ENCODE results near the gene PASK. TPM values are rescaled to one million over a fixed set of nuclear protein-coding genes. Genes with fewer than 3 reads are reported as not detected.

PASK gene
- total and polyA plus RNA-seq, 10 donors = 8.0 to 35.6 (median 17.6) TPM

DNA sequence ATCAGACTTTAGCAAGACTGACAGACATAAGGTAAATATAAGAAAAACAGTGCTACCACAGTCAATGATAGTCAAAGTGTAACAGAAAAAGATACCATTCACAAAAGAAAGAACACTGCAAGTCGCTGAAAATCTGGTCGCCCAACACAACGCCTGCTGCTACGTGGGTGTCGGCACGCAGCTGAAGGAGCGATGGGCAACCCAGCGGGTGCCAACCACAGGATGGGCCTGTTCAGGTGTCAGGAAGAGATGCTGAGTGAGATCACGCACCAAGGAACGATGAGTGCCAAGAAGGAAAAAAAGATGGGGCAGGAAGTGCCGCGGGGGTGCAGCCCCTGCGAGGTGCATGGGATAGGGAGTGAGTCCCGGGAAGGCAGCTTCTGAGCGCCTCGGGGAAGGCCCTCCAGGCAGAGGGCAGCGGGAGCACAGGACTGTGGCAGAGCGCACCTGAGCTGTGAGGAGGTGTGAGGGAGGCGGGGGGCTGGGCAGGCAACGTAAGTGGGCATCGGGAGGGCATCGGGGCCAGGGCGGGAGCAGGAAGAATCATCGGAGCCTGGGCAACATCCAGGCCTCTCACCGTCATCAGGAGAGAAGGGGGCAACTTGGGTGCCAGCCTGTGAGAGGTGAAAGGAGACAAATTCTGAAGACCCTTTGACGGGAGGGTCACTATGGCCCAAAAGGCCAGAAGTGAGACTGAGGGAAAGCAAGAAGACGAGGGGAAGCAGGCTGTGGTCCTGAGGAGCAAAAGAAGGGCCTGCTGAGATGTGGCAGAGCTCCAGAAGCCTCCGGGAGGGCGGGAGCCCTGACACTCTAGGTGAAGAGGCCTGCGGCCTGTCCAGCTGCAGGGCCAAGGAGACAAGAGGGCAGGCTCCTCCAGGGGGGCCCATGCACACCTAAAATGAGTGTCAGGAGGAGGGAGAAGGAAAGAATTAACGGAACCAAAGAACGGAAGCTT is 32.4 kb downstream of the PASK start:
- TF ChIP-seq, protein P1, sequence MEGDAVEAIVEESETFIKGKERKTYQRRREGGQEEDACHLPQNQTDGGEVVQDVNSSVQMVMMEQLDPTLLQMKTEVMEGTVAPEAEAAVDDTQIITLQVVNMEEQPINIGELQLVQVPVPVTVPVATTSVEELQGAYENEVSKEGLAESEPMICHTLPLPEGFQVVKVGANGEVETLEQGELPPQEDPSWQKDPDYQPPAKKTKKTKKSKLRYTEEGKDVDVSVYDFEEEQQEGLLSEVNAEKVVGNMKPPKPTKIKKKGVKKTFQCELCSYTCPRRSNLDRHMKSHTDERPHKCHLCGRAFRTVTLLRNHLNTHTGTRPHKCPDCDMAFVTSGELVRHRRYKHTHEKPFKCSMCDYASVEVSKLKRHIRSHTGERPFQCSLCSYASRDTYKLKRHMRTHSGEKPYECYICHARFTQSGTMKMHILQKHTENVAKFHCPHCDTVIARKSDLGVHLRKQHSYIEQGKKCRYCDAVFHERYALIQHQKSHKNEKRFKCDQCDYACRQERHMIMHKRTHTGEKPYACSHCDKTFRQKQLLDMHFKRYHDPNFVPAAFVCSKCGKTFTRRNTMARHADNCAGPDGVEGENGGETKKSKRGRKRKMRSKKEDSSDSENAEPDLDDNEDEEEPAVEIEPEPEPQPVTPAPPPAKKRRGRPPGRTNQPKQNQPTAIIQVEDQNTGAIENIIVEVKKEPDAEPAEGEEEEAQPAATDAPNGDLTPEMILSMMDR (IDR thresholded peaks at IDR 0.05 in 8 of 11, conservative IDR thresholded peaks at IDR 0.05 in 3 of 11) = no peak
- TF ChIP-seq POLR2AphosphoS5 (IDR thresholded peaks at IDR 0.05) = no peak
- no peak for TF ChIP-seq POLR2A (IDR thresholded peaks at IDR 0.05)
- Histone ChIP-seq H3K4me1 (peaks cover 0 to 15% (median 2%) of the 10 kb centered on the region in 6 donors), H3K4me3 (no peak overlapping the region), H3K27ac (no peak overlapping the region), H3K27me3 (replicated peaks in 1 of 7) (no peaks in the 10 kb centered on the region), H3K36me3 (peaks cover 0 to 37% (median 8%) of the 10 kb centered on the region in 6 donors), H3K9me3 (peaks cover 0 to 5% (median 0%) of the 10 kb centered on the region in 8 donors)
- WGBS, 5 donors = 89 to 97% (median 95%) methylated on average over 32 of the region's 32 CpGs
- intact Hi-C loops (cut with DNase I; ENCODE audit: low total_unique reads) = no loop called here
- DNase-seq = no peak

- peaks cover 0 to 30% (median 11%) of the 10 kb centered on the region in 6 donors for H3K4me1 ChIP-seq
- intact Hi-C loops (cut with DNase I; ENCODE audit: low total_unique reads) = no loop called here
- no peak overlapping the region for H3K27ac ChIP-seq
- no peak overlapping the region for H3K4me3 ChIP-seq
- DNase-seq = no peak
- 74 to 97% (median 89%) methylated on average over 8 of the region's 8 CpGs for WGBS, 5 donors
- no peaks in the 10 kb centered on the region for H3K9me3 ChIP-seq
- H3K27me3 ChIP-seq (replicated peaks in 1 of 7) = no peaks in the 10 kb centered on the region
- TF ChIP-seq POLR2AphosphoS5 (IDR thresholded peaks at IDR 0.05) (no peak), POLR2A (IDR thresholded peaks at IDR 0.05) (no peak)
- TF ChIP-seq, protein P1 (IDR thresholded peaks at IDR 0.05 in 8 of 11, conservative IDR thresholded peaks at IDR 0.05 in 3 of 11) = no peak
- H3K36me3 ChIP-seq = peaks cover 0 to 30% (median 8%) of the 10 kb centered on the region in 6 donors
Observed at GRCh38 chr2:241115361-241115760, 33.9 kb downstream of the PASK start.

GRCh38 chr2:241114836-241115235 is 34.4 kb downstream of the PASK start:
- no peak for TF ChIP-seq POLR2A (IDR thresholded peaks at IDR 0.05)
- intact Hi-C loops (cut with DNase I; ENCODE audit: low total_unique reads) = no loop called here

DNA sequence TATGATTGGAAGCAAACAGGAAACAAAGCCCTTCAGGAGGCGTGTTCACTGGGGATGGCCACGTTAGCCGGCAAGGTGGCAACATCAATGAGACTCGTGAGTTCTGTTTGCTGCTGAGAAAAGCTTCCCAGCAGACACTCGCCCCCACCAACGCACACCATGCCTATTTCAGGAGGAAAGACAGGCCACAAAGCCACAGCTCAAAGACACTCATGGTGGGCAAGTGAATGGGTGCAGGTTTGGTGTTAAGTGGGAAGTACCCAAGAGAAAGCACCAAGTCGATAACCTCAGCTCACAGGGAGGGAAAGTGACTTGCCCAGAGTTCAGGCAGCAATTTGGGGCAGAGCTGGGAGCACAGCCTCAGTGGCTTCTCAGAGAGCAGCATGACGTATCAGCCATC is 36.7 kb downstream of the PASK start:
- no peak for DNase-seq
- H3K36me3 ChIP-seq = peaks cover 0 to 31% (median 8%) of the 10 kb centered on the region in 6 donors

More at GRCh38 chr2:241114836-241115235, 34.4 kb downstream of the PASK start:
- Histone ChIP-seq H3K9me3 (no peaks in the 10 kb centered on the region), H3K4me3 (no peak overlapping the region), H3K36me3 (peaks cover 0 to 30% (median 8%) of the 10 kb centered on the region in 6 donors), H3K27me3 (replicated peaks in 1 of 7) (no peaks in the 10 kb centered on the region), H3K4me1 (peaks cover under 1 to 35% (median 16%) of the 10 kb centered on the region in 6 donors), H3K27ac (no peak overlapping the region)
- no peak for DNase-seq
- 90 to 99% (median 98%) methylated on average over 11 of the region's 11 CpGs for WGBS, 5 donors

More for the DNA sequence above, 36.7 kb downstream of the PASK start:
- Histone ChIP-seq H3K4me1 (peaks cover 9 to 57% (median 30%) of the 10 kb centered on the region in 6 donors), H3K27me3 (replicated peaks in 1 of 7) (no peaks in the 10 kb centered on the region), H3K4me3 (peak overlapping the region in 1 of 8 donors; percentile 39), H3K27ac (peak overlapping the region in 5 of 8 donors; percentile 53 to 83 (median 80)), H3K9me3 (no peaks in the 10 kb centered on the region)
- 63 to 73% (median 67%) methylated on average over 8 of the region's 8 CpGs for WGBS, 5 donors
- TF ChIP-seq POLR2AphosphoS5 (IDR thresholded peaks at IDR 0.05) = no peak
- TF ChIP-seq, protein P1 (IDR thresholded peaks at IDR 0.05 in 8 of 11, conservative IDR thresholded peaks at IDR 0.05 in 3 of 11) = no peak
- no peak for TF ChIP-seq POLR2A (IDR thresholded peaks at IDR 0.05)
- intact Hi-C loops (cut with DNase I; ENCODE audit: low total_unique reads) = no loop called here

Measured in spleen (tissue), 11 donors.